DMS53 treated with DMSO at 0.1 percent for 48 hours (cell line): ENCODE results near the gene FAM53A.
"Not testable (repeated sequence)": the region's sequence is repeated elsewhere in the genome, so short reads cannot be mapped to it uniquely, and the experiment has no call there.

ENCODE experiments used
- DNase-seq: peaks from one replicate; lab custom pipeline; 2025; ENCODE audit not compliant: unreplicated experiment; lab: John Stamatoyannopoulos, UW

FAM53A gene

DNA sequence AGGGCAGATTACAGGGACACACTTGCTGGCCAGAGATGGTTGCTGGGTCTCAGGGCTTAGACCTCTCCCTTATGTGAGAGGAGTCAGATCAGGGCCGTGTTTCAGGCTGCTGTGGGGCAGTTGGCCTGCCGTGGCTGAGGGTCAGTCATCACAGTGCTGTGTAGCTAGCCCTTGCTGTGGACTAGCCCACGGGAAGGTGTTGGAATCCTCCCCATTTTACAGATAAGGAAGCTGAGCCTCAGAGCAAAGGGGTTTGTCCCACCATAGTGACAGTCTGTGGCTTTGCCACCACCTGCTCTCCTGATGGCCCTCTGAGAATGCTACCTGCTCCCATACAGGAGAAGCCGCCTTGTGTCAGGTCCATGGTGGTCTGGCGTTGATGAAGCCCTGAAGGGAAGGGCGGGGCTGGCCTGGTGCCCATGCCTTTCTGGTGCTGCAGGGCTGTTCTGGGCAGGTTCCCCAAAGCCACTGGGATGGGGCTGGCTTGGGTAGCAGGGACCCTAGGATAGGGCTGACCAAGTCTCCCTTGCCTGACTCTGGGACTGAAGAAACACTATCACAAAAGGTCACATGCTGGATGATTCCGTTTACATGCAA lies 2.4 kb upstream of the FAM53A start:
- DNase-seq: no peak

DNA sequence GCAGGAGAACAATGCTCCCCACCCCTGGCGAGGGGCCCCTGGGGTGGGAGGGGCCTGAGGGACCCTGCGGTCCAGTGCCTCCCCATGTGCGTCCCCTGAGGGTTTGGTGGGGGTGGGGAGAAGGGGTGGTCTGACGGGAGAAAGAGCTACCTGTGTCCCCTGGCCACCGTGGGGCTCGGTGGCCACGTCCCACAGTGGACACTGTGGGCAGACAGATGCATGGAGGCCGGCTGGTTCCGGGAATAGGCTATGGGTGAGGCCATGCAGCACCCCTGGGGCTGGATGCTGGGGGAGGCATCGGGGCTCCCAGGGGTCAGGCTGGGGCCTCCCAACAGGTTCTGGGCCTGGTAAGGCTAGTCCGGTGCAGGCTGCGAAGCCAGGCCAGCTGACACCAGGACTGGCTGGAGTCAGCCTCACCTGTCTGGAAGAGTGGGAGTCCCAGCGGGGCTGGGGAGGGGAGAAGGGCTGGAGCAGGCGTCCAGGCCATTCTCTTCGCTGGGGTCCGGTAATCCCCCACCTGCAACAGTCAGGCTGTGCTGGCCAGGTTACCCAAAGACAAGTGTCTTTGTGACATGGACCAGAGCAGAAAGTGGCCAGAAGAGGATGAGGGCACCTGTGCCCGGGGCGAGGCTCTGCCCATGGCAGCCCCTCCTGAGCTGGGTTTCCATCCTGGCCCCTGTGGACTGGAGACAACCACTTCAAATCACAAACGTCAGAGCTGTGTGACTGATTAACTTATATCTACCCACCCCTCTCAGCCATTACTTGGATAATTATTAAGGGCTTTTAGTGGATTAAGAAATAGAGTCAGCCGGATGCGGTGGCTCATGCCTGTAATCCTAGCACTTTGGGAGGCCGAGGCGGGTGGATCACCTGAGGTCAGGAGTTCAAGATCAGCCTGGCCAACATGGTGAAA lies 1.4 kb upstream of the FAM53A start:
- DNase-seq: no peak

DNA sequence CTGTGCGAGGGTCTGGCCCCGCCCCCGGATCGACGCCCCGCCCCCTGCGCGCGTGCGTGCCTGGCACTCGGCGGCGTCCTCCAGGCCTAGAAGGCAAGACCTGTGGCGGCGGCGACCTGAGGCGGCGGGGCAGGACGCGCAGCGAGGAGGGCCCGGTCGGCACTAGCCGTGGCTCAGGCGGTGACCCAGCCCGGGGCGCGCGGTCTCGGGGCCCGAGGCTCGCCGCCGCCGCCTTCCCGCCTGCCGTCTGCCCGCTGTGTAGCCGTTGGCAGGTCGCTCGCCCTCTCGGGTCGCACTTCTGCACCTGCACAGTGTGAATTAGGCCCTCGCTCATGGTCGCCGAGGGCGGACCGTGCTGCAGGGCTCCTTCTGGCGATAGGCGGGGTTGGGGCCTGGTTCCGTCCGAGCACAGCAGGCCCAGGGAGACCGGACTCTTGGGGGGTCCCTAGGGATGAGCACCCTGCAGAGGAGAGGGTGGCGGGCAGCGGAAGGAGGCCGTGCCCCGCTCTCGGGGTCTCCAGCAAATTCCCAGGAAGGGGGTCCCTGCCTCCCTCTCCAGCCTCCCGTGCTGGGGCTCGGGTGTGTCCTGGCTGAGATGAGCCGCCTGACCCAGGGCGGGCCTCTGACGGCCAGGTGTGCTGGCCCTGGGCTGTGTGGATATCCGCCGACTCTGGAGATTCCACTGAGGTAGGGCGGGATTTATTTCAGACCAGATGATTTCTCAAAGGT lies 557 bp upstream of the FAM53A start:
- DNase-seq: peak; percentile 73

DNA sequence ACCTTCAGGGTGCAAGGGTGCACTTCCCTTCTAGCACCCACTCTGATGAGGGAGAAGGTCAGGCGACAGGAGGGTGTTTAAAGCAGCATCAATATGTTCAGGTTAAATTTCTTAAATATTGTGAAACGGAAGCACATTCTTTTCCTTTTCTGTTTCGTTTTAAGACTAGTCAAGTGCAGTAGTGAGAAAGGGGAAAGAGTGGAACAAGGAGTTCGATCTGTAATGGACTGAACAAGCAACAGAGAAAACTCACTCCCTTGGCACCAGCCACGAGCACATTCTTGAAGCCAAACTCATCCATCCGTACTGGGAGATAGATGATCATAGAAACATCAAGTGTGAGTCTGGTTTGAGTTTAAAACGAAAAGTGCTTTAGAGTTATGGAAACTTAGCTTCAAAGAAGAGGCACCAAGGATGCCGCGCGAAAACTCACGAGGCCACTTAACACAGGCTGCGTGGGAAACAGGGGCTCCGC lies 815 bp downstream of the FAM53A start:
- DNase-seq: peak; percentile 31

- DNase-seq: no peak
Measured at GRCh38 chr4:1682860-1683259, 1.3 kb downstream of the FAM53A start.

DNA sequence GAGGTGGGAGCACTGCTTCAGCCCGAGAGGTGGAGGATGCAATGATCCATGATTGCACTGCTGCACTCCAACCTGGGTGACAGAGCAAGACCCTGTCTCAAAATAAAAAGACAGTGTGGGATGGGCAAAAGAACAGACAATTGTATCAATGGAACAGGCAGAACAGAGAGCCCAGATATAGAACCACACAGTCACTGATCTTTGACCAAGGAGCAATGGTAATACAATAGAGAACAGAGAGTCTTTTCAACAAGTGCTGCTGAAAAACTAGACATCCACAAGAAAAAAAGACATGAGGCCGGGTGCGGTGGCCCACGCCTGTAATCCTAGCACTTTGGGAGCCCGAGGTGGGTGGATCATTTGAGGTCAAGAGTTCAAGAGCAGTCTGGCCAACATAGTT lies 5.9 kb downstream of the FAM53A start:
- no peak for DNase-seq

DNA sequence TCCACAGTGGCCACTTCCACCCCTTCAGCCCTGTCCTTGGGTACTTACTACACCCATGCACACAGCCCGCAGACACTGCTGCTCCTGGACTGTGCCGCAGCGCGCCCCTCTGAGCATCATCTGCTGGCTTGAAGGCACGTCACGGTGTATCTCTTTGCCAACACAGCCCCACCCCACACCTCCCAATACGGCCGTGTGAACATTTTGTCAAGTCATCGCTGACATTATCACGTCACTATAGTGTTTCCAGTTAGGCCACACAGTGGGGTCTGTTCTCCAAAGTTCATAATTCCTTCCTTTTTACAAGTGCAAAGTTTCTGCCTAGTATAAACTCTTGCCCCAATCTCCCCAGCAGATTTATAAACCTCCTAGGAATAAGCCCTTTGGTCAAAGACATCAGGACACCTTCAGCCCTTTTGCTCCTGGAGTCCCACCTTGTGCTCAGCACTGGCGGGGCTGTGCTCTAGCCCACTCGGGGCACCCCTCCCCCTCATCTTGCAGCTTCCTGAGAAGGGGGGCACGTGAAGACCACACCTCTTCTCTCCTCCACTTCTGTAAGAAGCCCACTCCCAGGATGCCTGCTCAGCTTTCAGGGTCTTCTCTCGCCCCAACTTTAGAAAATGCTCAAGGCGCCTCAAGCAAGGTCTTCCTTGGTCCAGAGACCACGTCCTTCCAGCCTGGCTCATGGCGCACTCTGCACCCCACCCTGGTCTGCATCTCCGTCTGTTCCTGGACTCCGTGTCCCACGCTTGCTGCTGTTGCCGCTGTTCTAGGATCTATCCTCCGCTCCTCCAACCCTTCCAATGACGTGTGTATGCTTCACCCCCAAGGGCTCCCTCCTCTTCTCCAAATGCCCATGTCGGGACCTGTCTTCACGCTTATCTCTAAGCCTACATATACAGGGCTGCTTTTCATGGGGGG lies 7.2 kb downstream of the FAM53A start:
- no peak for DNase-seq

DNA sequence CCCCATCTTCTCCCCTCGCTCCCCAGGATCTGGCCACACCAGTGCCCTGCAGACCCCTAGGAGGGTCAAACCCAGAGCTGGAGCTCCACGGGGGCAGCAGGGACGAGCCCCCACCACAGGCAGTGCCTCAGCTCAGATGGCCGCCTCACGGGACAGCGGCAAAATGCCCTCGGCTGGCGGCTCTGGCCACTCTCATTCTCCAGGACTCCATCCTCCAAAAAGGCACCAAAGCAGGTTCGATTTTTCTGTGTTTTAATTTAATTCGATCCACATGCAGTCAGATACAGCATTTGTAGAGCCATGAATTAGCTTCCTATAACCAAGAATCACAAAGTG lies 8.3 kb downstream of the FAM53A start:
- no peak for DNase-seq

DNA sequence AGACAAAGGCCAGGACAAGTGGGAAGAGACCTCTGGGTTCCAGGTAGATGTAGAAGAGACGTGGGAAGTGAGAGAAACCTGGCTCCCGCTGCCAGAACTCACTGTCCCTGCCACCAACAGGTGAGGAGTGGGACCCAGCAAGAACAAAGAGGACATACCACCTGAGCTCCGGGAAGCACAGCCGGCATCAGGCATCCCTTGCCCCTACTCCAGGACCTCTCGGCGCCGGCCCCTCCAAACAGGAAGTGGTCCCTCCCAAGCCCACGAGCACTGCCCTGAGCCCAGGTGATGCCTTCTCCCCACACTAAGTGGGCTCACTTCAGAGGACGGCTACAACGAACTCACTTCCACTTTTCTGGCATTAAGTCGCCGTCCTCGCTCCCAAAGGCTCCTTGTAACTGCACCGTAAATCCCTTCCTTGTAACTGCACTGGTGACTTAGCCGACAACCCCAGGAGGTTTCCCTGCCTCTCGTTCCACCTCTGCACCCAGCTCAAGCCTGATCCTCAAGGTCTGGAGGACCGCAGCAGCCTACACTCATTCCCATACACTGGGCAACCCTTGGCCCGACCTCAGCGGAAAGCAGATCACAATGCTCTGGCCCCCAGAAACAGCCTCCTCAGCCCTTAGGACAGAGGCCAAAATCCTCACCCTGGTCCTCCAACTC lies 8.8 kb downstream of the FAM53A start:
- no peak for DNase-seq

DNA sequence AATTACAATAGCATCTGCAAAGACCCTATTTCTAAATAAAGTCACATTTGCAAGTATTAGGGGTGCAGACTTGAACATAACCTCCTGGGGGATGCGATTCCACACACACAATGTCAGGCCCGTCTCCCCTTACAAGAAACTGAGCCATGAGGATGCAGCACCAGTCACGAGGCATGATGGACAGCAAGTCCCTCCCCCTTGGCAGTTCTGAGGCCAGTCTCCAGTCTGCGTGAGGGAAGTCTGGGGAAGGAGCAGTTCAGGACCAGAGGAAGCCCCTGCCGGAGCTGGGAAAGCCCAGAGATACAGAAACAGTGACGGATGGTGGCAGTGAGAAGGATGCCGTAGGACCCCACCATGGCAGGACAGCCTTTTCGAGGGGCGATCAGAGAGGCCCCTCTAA lies 9.4 kb downstream of the FAM53A start:
- DNase-seq: no peak

DNA sequence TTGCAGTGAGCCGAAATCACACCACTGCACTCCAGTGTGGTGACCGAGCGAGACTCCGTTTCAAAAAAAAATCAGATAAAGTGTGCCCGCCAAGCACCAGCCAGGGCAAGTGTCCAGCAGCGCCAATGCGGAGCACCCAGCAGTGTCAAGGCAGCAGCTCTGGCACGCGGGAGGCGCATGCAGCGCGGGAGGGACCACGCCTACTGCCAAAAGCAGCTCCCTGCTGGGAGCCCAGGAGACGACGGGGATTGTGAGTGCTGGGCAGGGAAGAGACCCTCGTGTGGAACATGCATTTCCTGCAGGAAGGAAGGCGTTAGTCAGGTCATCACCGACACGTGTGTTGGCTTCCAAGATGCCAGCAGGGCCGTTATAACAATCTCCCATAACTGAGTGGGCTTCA lies 10.4 kb downstream of the FAM53A start:
- DNase-seq: no peak

- DNase-seq: not testable (repeated sequence)
Measured at GRCh38 chr4:1671011-1671410, 13.1 kb downstream of the FAM53A start.

GRCh38 chr4:1670279-1670678 lies 13.8 kb downstream of the FAM53A start:
- no peak for DNase-seq

DNA sequence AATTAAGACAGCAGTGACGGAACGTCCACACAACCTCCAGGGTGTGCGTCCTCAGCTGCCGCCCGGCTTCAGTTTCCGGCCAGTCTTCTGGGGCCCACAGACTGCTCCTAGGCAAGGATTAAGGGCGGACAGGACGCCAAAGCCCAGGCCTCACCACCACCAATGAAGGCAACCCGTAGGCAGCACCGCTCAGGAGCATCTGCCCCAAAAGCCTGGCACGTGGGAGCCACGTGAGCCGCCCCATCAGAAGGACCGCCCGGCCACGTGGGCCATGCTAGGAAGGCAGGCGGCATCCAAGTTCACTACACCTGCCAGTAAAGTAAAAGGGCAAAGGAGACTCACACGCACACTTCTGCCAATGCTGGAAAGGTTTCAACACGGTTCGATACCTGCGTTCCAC lies 14.3 kb downstream of the FAM53A start:
- no peak for DNase-seq

DNA sequence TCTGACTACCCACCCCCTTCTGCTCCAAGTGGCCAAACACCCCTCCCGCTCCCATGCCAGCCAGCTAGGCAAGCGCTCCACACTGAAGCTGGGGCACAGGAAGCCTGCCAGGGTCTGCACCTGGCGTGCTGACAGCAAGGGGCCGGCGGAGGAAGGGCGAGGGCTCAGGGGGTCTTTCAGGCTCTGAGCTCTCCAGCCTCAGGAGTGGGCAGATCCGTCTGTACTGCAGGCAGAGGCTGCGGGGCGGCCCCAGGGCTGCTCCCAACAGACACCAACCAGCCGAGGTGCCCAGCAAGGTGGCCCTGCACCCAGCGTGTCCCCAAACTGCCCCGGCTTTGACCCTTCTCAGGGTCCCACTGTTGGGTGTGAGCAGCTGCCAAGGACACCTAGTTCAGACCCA lies 14.8 kb downstream of the FAM53A start:
- no peak for DNase-seq

DNA sequence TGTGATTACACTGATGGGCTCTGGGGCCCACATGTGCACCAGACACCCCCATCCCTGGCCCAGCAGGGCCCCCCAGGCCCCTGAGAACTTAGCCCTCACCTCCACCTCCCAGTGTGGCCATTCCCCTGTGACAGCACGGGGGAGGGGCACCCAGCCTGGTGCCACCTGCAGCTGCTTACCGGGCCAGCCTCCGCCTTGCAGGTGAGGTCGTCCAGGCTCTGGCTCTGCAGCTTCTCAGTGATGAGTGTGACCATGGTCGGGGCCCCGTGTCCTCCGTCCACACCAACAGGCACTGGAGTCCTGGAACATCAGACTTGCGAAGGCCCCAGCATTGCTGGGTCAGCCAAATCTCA lies 15.6 kb downstream of the FAM53A start:
- no peak for DNase-seq

- DNase-seq: no peak
Measured at GRCh38 chr4:1667273-1667672, 16.8 kb downstream of the FAM53A start.

DNA sequence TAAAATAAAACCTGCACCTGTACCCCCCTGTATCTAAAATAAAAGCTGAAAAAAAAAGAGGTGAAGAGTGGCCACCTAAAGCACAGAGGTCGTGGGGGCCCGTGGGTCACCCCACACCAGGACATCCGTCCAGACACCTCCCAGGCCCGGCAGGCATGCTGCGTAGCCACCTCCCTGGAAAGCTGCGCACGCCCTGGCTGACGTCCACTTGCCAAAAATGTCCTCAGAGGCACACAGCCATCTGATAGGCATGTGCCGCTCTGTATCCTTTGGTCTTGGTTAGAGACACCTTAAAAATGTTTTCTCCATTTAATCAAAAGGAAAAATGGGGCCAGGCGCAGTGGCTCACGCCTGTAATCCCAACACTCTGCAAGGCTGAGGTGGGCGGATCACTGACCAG lies 17.7 kb downstream of the FAM53A start:
- no peak for DNase-seq

- no peak for DNase-seq
Measured at GRCh38 chr4:1664141-1664540, 20.0 kb downstream of the FAM53A start.

DNA sequence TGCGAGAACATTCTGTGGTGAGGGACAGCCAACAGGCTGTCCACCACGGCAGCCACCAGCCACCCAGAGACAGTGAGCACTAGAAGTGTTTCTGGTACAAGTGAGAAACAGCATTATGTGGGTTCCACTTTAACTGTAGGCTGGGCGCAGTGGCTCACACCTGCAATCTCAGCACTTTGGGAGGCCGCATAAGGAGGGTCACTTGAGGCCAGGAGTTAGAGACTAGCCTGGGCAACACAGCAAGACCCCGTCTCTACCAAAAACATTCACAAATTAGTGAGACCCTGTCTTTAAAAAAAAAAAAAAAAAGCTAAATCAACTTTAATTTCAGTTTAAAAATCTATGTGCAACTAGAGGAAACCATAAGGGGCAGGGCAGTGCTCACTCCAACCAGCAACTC lies 20.6 kb downstream of the FAM53A start:
- no peak for DNase-seq
